H1 (cell line): Measurements from ENCODE around the gene GPR63. TPM values are rescaled to one million over a fixed set of nuclear protein-coding genes. Genes with fewer than 3 reads are reported as not detected.

ENCODE experiments used
- CTCF ChIA-PET: fragments of 300-600 bp; sonication (Branson Sonifier 250); formaldehyde crosslinking; loops from one replicate; lab custom pipeline; 2021; ENCODE audit not compliant: partially characterized antibody; lab: Charles Lee
- POLR2A ChIA-PET: fragments of 300-600 bp; sonication (Branson Sonifier 250); formaldehyde crosslinking; loops from one replicate; lab custom pipeline; 2021; ENCODE audit warnings: inconsistent platforms; ENCODE audit not compliant: partially characterized antibody; lab: Charles Lee
- DNase-seq, 2 experiments: peaks; one replicate each; pipeline versions ENCODE4 v3.0.0 to v3.0.0-alpha.2; 2010 to 2022; ENCODE audit warnings: low spot score in 2 of 2, low read depth in 1 of 2, mixed read lengths in 1 of 2
- FAIRE-seq: peaks from 2 replicates; lab custom pipeline; 2011; peaks lifted over from hg19 to GRCh38; lab: Jason Lieb, UNC
- H2AFZ ChIP-seq: 2 replicates; pipeline ENCODE4 v1.8.1; 2012; ENCODE audit warnings: low read length, inconsistent platforms
- H2AK5ac ChIP-seq: 2 replicates; pipeline ENCODE4 v1.6.1; 2013; ENCODE audit warnings: low read depth, low read length
- H2BK120ac ChIP-seq: replicated peaks from 2 replicates; pipeline ENCODE3; 2013; ENCODE audit warnings: low read depth, low read length, inconsistent platforms
- H2BK12ac ChIP-seq: 2 replicates; pipeline ENCODE4 v1.6.1; 2013; ENCODE audit warnings: low read depth, low read length
- H2BK15ac ChIP-seq: 2 replicates; pipeline ENCODE4 v1.6.1; 2013; ENCODE audit warnings: low read length
- H2BK20ac ChIP-seq: 2 replicates; pipeline ENCODE4 v1.6.1; 2013; ENCODE audit warnings: low read length
- H2BK5ac ChIP-seq: 2 replicates; pipeline ENCODE4 v1.6.1; 2013; ENCODE audit warnings: low read depth, low read length
- H3K14ac ChIP-seq: 2 replicates; pipeline ENCODE4 v1.6.1; 2013; ENCODE audit warnings: inconsistent platforms; ENCODE audit not compliant: insufficient read length
- H3K18ac ChIP-seq: 2 replicates; pipeline ENCODE4 v1.6.1; 2013; ENCODE audit warnings: low read length; ENCODE audit errors: extremely low read depth
- H3K23ac ChIP-seq: 2 replicates; pipeline ENCODE4 v1.6.1; 2013; ENCODE audit warnings: inconsistent platforms; ENCODE audit not compliant: insufficient read length
- H3K23me2 ChIP-seq: 2 replicates; pipeline ENCODE4 v1.6.1; 2013; ENCODE audit warnings: low read depth, low read length
- H3K27ac ChIP-seq: 2 replicates; pipeline ENCODE4 v1.6.1; 2011; ENCODE audit warnings: low read depth, low read length, inconsistent platforms
- H3K27me3 ChIP-seq, 4 experiments: replicated peaks in 1 of 4; 1 replicate in 1 of 4; 2 replicates in 3 of 4; pipeline versions ENCODE4 v1.6.1 to v1.8.1; 2011 to 2013; ENCODE audit warnings: low read length in 3 of 4, mild to moderate bottlenecking in 3 of 4, inconsistent platforms in 2 of 4, mixed read lengths in 2 of 4, moderate library complexity in 1 of 4; ENCODE audit not compliant: control insufficient read depth in 3 of 4, insufficient read depth in 3 of 4; ENCODE audit errors: extremely low read depth in 1 of 4
- H3K36me3 ChIP-seq, 4 experiments: 2 replicates each; pipeline versions ENCODE4 v1.6.1 to v1.8.1; 2011 to 2013; ENCODE audit warnings: mild to moderate bottlenecking in 4 of 4, low read length in 3 of 4, moderate library complexity in 2 of 4, control low read depth in 1 of 4, inconsistent platforms in 1 of 4; ENCODE audit not compliant: insufficient read depth in 4 of 4, control insufficient read depth in 2 of 4
- H3K4ac ChIP-seq: replicated peaks from 2 replicates; pipeline ENCODE3; 2013; ENCODE audit warnings: low read length, low read depth, mixed read lengths, inconsistent platforms; ENCODE audit not compliant: insufficient read length
- H3K4me1 ChIP-seq, 4 experiments: replicated peaks in 1 of 4; 1 replicate in 1 of 4; 2 replicates in 3 of 4; pipeline versions ENCODE4 v1.6.1 to v1.8.1; 2011 to 2013; ENCODE audit warnings: low read length in 3 of 4, inconsistent platforms in 2 of 4, mixed read lengths in 1 of 4; ENCODE audit not compliant: insufficient read depth in 4 of 4, control insufficient read depth in 3 of 4
- H3K4me2 ChIP-seq, 2 experiments: 2 replicates each; pipeline versions ENCODE4 v1.6.1 to v1.8.1; 2011 to 2013; ENCODE audit warnings: low read depth in 2 of 2, low read length in 2 of 2, control low read depth in 1 of 2, inconsistent platforms in 1 of 2, mild to moderate bottlenecking in 1 of 2; ENCODE audit not compliant: insufficient read depth in 1 of 2
- H3K4me3 ChIP-seq, 4 experiments: fragments of 200-600, 300-600 bp in 1 of 4; sonication (generic), shearing (Covaris generic), sonication (Bioruptor Twin) in 1 of 4; 2 replicates each; pipeline versions ENCODE4 v1.5.1 to v1.8.1; 2011 to 2016; ENCODE audit warnings: low read length in 4 of 4, low read depth in 3 of 4, control low read depth in 2 of 4, inconsistent platforms in 2 of 4, mild to moderate bottlenecking in 2 of 4, mixed read lengths in 1 of 4, moderate library complexity in 1 of 4; ENCODE audit not compliant: insufficient read depth in 2 of 4; ENCODE audit errors: extremely low read depth in 1 of 4
- H3K56ac ChIP-seq: replicated peaks from 2 replicates; pipeline ENCODE3; 2013; ENCODE audit warnings: low read depth, mild to moderate bottlenecking, mixed read lengths, low read length, inconsistent platforms; ENCODE audit not compliant: insufficient read length
- H3K79me1 ChIP-seq: 2 replicates; pipeline ENCODE4 v1.6.1; 2013; ENCODE audit warnings: low read depth, low read length, control low read depth
- H3K79me2 ChIP-seq, 2 experiments: 2 replicates each; pipeline versions ENCODE4 v1.6.1 to v1.8.1; 2012 to 2013; ENCODE audit warnings: low read length in 2 of 2, mild to moderate bottlenecking in 2 of 2, inconsistent platforms in 1 of 2; ENCODE audit not compliant: insufficient read depth in 2 of 2, control insufficient read depth in 1 of 2
- H3K9ac ChIP-seq, 4 experiments: replicated peaks in 1 of 4; 1 replicate in 1 of 4; 2 replicates in 3 of 4; pipeline versions ENCODE4 v1.6.1 to v1.8.1; 2011 to 2013; ENCODE audit warnings: low read depth in 3 of 4, low read length in 3 of 4, control low read depth in 2 of 4, mild to moderate bottlenecking in 2 of 4, moderate library complexity in 2 of 4, inconsistent platforms in 1 of 4; ENCODE audit errors: extremely low read depth in 1 of 4
- H3K9me3 ChIP-seq, 2 experiments: 2 replicates each; pipeline versions ENCODE4 v1.6.1 to v1.8.1; 2012 to 2013; ENCODE audit warnings: mild to moderate bottlenecking in 2 of 2, moderate library complexity in 2 of 2, control low read depth in 1 of 2, inconsistent platforms in 1 of 2, low read depth in 1 of 2, low read length in 1 of 2, mixed read lengths in 1 of 2; ENCODE audit not compliant: insufficient read depth in 2 of 2
- H4K20me1 ChIP-seq, 2 experiments: replicated peaks in 1 of 2; 2 replicates each; pipeline versions ENCODE3 to v1.8.1; 2011 to 2013; ENCODE audit warnings: inconsistent platforms in 2 of 2, low read length in 2 of 2, mild to moderate bottlenecking in 1 of 2; ENCODE audit not compliant: insufficient read depth in 2 of 2, control insufficient read depth in 1 of 2
- H4K5ac ChIP-seq: 2 replicates; pipeline ENCODE4 v1.6.1; 2013; ENCODE audit warnings: low read length, low read depth, mixed read lengths, inconsistent platforms; ENCODE audit not compliant: insufficient read length
- H4K8ac ChIP-seq: 2 replicates; pipeline ENCODE4 v1.8.0; 2013; ENCODE audit warnings: mild to moderate bottlenecking, moderate library complexity, low read length, inconsistent platforms; ENCODE audit not compliant: insufficient read depth; ENCODE audit errors: extremely low read depth
- H4K91ac ChIP-seq: replicated peaks from 2 replicates; pipeline ENCODE3; 2013; ENCODE audit warnings: low read length, mixed read lengths, inconsistent platforms; ENCODE audit not compliant: insufficient read length
- ASH2L ChIP-seq: fragments of 200-600, 300-600 bp; sonication (generic); IDR thresholded peaks from one replicate; pipeline ENCODE4 v1.7.1; 2017; ENCODE audit warnings: low read length
- CHD2 ChIP-seq: IDR thresholded peaks from 2 replicates; pipeline ENCODE4 v1.6.1; 2012; ENCODE audit warnings: low read length, improper control_type of control experiment
- MAFK ChIP-seq: IDR thresholded peaks from 2 replicates; pipeline ENCODE4 v1.6.1; 2012; ENCODE audit warnings: low read depth, mild to moderate bottlenecking, improper control_type of control experiment, low read length
- SIX5 ChIP-seq: IDR thresholded peaks from 2 replicates; pipeline ENCODE4 v1.6.1; 2011; ENCODE audit warnings: mild to moderate bottlenecking, low read depth, low read length
- YY1 ChIP-seq: IDR thresholded peaks from 2 replicates; pipeline ENCODE4 v1.6.1; 2011; ENCODE audit warnings: low read depth, mild to moderate bottlenecking, low read length
- WGBS, 2 experiments: shearing (Covaris generic) in 1 of 2; methylation state at CpG; one replicate each; pipeline versions ENCODE4 v1.1.6 to v1.1.7; 2013 to 2015; ENCODE audit warnings: low lambda C conversion rate in 2 of 2, mixed read lengths in 2 of 2, inconsistent platforms in 1 of 2, low coverage in 1 of 2, missing lambda C conversion rate in 1 of 2; ENCODE audit not compliant: insufficient replicate concordance in 2 of 2, insufficient coverage in 1 of 2, insufficient read length in 1 of 2; ENCODE audit errors: extremely low coverage in 1 of 2, missing lambda C conversion rate in 1 of 2; 5-methylcytosine and 5-hydroxymethylcytosine counted together
- polyA plus RNA-seq, 7 experiments: library from polyadenylated mRNA; depleted of rRNA in 3 of 7; stranded (reverse) in 5 of 7; unstranded in 2 of 7; fragments of >200 nt in 5 of 7; fragments of 200-250 nt in 2 of 7; gene quantifications; 1 replicate in 5 of 7; 2 replicates in 1 of 7; 4 replicates in 1 of 7; pipeline versions ENCODE4 v1.2.1 to v1.2.3, GENCODE V29; 2011 to 2013; ENCODE audit warnings: missing spikeins in 2 of 7, mixed read lengths in 2 of 7
- total RNA-seq: library from RNA; stranded (reverse); fragmentation: NEBNext Ultra II Directional; extraction: Animal tissue kit (Norgen Biotek cat#: 25700); gene quantifications from 2 replicates; pipeline ENCODE4 v1.2.1, GENCODE V29; 2021

GPR63 gene
- total and polyA plus RNA-seq, 2 of the 8 experiments (the other 6 are each of a cell fraction or from before 2014, with no cell fraction given) = 6.1 to 11.6 TPM

GRCh38 chr6:96823743-96824142 lies 13.5 kb downstream of the GPR63 start:
- Histone ChIP-seq H3K4me2 (no peak overlapping the region), H3K79me2 (peaks cover 0 to 51% of the 10 kb centered on the region in 2 experiments; a peak in 2 of 4 replicates), H2BK15ac (no peak overlapping the region), H2BK12ac (no peak overlapping the region), H2AK5ac (no peak overlapping the region), H4K5ac (no peak overlapping the region), H3K56ac (no peak overlapping the region), H3K4me1 (no peaks in the 10 kb centered on the region), H3K23me2 (no peaks in the 10 kb centered on the region), H3K23ac (no peak overlapping the region), H2BK20ac (no peak overlapping the region), H2AFZ (no peak overlapping the region), H3K27me3 (no peaks in the 10 kb centered on the region), H3K18ac (no peak overlapping the region)
- 87% methylated on average over 2 of the region's 2 CpGs; no CpG with 5 or more reads in 1 of the 2 experiments for WGBS, 2 experiments
- FAIRE-seq (no peak), DNase-seq (no peak)
- TF ChIP-seq SIX5 (no peak), ASH2L (no peak), MAFK (no peak), CHD2 (no peak), YY1 (no peak)
- TF ChIP-seq, all 59 proteins: peak for 0
- H2BK5ac ChIP-seq = no peak overlapping the region
- H3K9ac ChIP-seq = no peak overlapping the region
- ChIA-PET POLR2A (no interaction called here), CTCF (no interaction called here)
- H3K14ac ChIP-seq = no peak overlapping the region
- H3K4ac ChIP-seq = no peak overlapping the region
- no peak overlapping the region for H3K27ac ChIP-seq
- H4K91ac ChIP-seq = no peak overlapping the region
- no peak overlapping the region for H4K8ac ChIP-seq
- H4K20me1 ChIP-seq = peaks cover 0 to 2% of the 10 kb centered on the region in 2 experiments
- H2BK120ac ChIP-seq = no peak overlapping the region
- peaks cover 0 to 19% (median 0%) of the 10 kb centered on the region in 4 experiments; a peak in 1 of 8 replicates for H3K36me3 ChIP-seq
- no peaks in the 10 kb centered on the region; a peak in 1 of 4 replicates for H3K9me3 ChIP-seq
- no peaks in the 10 kb centered on the region for H3K79me1 ChIP-seq
- no peak overlapping the region for H3K4me3 ChIP-seq
